ENCODE data around the gene CERS2. TPM values are rescaled to one million over a fixed set of nuclear protein-coding genes. Genes with fewer than 3 reads are reported as not detected.

The CERS2 gene
- total and polyA plus RNA-seq, 10 of the 15 experiments (the other 5 are each of a cell fraction or from before 2014, with no cell fraction given), result 9.2 to 87.9 (median 50.8) TPM

GRCh38 chr1:150997126-150997872, 22.7 kb upstream of the CERS2 start:
- no peaks in the 10 kb centered on the region for H3K4me1 ChIP-seq (ENCODE audit: control insufficient read depth, insufficient read depth, low read length)
- H3K36me3 ChIP-seq (ENCODE audit: control insufficient read depth in 2 of 2, insufficient read depth in 2 of 2, low read length in 1 of 2), result no peaks in the 10 kb centered on the region; a peak in 1 of 4 replicates
- H3K9ac ChIP-seq (ENCODE audit: control insufficient read depth, insufficient read depth, low read length), result no peak overlapping the region
- H4K20me1 ChIP-seq (ENCODE audit: control insufficient read depth, insufficient read depth), result no peaks in the 10 kb centered on the region
- ChIA-PET SMC1A (ENCODE audit: uncharacterized antibody, unreplicated experiment) (interaction anchor here (2.5 to 4.5 kb wide), 2 partner anchors 9 to 23 kb away, joined by 7 to 34 read pairs; partner anchors contain the start of genes CERS2 and MINDY1), RAD21 (ENCODE audit: unreplicated experiment) (interaction anchor here (1.2 to 2.6 kb wide), 4 partner anchors 9 to 102 kb away, joined by 3 to 20 read pairs (median 11); partner anchors contain the start of genes ANXA9 and MINDY1), CTCF (interaction anchor here (0.6 to 16.2 kb wide), 8 partner anchors 9 to 742 kb away, joined by 3 to 252 read pairs (median 11); partner anchors contain the start of genes ANXA9, CERS2, MINDY1 and TNFAIP8L2), POLR2A (interaction anchor here (0.6 to 0.9 kb wide), 2 partner anchors 111 to 239 kb away, joined by 3 to 5 read pairs; partner anchors contain the start of gene CTXND2)
- intact Hi-C loops (cut with micrococcal nuclease; ENCODE audit: unreplicated experiment) (loop anchor here (10.0 kb wide), 1 partner anchor 742 kb away; the partner anchor contains the start of gene CA14), in situ Hi-C loops (cut with MboI) (loop anchor here (5.0 kb wide), 1 partner anchor 740 kb away; the partner anchor contains the start of gene CA14)
- WGBS (ENCODE audit: insufficient coverage, insufficient replicate concordance, low lambda C conversion rate, missing lambda C conversion rate), result 75% methylated on average over 20 of the region's 20 CpGs
- FAIRE-seq, result no peak
- H3K27ac ChIP-seq (ENCODE audit: control insufficient read depth, insufficient read depth), result no peak overlapping the region
- H3K27me3 ChIP-seq (replicated peaks in 1 of 2; ENCODE audit: control insufficient read depth in 2 of 2, insufficient read depth in 2 of 2, low read length in 1 of 2), result no peaks in the 10 kb centered on the region
- no peaks in the 10 kb centered on the region for H3K79me2 ChIP-seq (ENCODE audit: control insufficient read depth, insufficient read depth, low read length)
- no peak overlapping the region for H2AFZ ChIP-seq (ENCODE audit: control insufficient read depth, low read depth, low read length)
- DNase-seq (ENCODE audit: low read depth, low spot score), result no peak
- ATAC-seq, result no peak
- BruUV-seq (replicated peaks), result no TSS peak
- no peak overlapping the region for H3K4me3 ChIP-seq
- TF ChIP-seq ETV6 (conservative IDR thresholded peaks at IDR 0.05 in 1 of 2, IDR thresholded peaks at IDR 0.05 in 1 of 2; ENCODE audit: borderline replicate concordance in 1 of 2, low read depth in 1 of 2) (no peak), TBL1XR1 (IDR thresholded peaks at IDR 0.05; ENCODE audit: low read depth, low read length) (no peak), WRNIP1 (IDR thresholded peaks at IDR 0.05; ENCODE audit: borderline replicate concordance, low read depth, low read length) (no peak), ASH2L (IDR thresholded peaks at IDR 0.05; ENCODE audit: borderline replicate concordance, low read depth) (no peak), RBBP5 (conservative IDR thresholded peaks at IDR 0.05) (no peak), PBX3 (IDR thresholded peaks at IDR 0.05; ENCODE audit: insufficient replicate concordance, low read depth, low read length) (no peak), MTA3 (IDR thresholded peaks at IDR 0.05; ENCODE audit: borderline replicate concordance, low read length) (no peak), IRF4 (IDR thresholded peaks at IDR 0.05; ENCODE audit: low read depth, low read length) (no peak), SREBF2 (IDR thresholded peaks at IDR 0.05; ENCODE audit: low read length) (no peak), RB1 (IDR thresholded peaks at IDR 0.05; ENCODE audit: borderline replicate concordance) (no peak), NFYB (IDR thresholded peaks at IDR 0.05; ENCODE audit: insufficient read depth, low read depth, low read length) (no peak), FOS (IDR thresholded peaks at IDR 0.05; ENCODE audit: borderline replicate concordance, extremely low read depth, insufficient read length) (no peak)
- TF ChIP-seq, protein P1, sequence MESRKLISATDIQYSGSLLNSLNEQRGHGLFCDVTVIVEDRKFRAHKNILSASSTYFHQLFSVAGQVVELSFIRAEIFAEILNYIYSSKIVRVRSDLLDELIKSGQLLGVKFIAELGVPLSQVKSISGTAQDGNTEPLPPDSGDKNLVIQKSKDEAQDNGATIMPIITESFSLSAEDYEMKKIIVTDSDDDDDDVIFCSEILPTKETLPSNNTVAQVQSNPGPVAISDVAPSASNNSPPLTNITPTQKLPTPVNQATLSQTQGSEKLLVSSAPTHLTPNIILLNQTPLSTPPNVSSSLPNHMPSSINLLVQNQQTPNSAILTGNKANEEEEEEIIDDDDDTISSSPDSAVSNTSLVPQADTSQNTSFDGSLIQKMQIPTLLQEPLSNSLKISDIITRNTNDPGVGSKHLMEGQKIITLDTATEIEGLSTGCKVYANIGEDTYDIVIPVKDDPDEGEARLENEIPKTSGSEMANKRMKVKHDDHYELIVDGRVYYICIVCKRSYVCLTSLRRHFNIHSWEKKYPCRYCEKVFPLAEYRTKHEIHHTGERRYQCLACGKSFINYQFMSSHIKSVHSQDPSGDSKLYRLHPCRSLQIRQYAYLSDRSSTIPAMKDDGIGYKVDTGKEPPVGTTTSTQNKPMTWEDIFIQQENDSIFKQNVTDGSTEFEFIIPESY (IDR thresholded peaks at IDR 0.05), result no peak
- no peaks in the 10 kb centered on the region for H3K9me3 ChIP-seq (replicated peaks; ENCODE audit: control insufficient read depth, insufficient read depth, low read length)
- H3K4me2 ChIP-seq (ENCODE audit: control insufficient read depth, insufficient read depth), result no peak overlapping the region

Data from GM12878 (cell line).